T-helper 1 cell (primary cell): Measurements from ENCODE around the gene NTM.

Experiments
- DNase-seq, 5 donors: peaks; one replicate each; pipeline ENCODE4 v3.0.0-alpha.2; 2012 to 2020

NTM gene

DNA sequence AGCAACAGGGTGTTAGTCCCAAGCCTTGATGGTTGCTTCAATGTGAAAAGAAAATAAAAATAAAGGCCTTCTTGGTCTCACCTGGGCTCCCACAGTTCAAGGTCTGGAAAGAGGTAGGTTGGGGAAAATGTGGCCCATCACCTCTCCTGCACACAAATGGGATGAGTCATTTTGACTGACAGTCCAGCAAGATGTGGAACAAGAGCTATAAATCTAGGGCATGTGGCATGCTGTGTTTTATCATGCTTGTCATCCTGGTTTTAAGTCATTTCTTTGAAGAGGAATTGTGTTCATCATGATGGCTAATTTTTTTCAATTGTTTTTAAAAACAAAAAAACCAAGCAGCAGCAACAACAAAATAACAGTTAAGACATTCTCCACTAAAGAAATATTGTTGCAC, 503.7 kb downstream of the NTM start:
- no peak for DNase-seq

DNA sequence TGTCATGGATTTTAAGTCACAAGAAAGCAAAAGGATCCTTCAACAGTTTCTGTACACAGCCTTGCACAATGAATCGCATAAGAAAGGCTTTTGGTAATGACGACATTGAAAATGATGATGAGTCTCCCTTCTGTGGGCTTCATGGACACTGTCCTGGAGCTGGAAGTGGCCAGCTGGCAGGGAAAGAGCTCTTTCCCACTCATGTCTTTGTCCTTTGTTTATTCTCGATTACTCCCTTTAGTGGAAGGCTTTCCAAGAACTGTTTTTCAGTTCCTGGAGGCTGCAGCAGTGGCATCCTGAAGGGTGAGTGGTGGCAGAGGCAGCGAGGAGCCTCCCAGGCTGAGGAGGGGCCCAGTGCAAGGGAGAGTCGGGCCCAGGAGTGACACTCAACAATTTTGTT, 505.2 kb downstream of the NTM start:
- DNase-seq = no peak

DNA sequence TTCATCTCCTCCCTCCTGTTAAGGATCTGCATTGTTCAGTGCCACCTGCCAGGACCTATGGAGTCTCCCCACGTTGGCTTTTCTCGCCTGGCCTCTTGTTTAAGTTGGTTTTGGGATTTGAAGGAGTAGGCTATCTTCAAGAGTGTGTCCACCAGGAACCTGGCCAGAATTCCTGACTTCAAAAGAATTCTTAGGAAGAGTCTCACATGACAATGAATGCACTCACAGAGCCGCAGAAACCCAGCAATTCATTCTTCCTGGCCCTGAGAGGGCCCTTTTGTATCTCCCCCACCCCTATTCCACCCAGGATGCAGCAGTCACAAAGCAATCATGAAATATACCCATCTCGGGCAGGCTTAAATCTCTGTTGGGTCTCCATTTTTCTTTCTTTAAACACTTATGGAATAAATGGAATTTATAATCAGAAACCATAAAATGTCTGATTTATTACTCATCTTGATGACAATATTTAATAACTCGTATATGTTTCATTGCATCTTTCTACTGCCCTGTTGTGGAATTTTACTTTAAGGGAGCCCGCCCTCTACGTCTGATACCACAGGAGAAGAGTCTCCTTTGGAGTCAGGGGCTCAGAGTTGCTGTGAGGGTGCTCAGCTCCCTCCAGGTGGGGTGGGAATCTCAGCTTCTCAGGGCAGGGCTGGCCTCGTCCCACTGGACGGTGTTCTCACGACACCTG, 507.0 kb downstream of the NTM start:
- DNase-seq = no peak

DNA sequence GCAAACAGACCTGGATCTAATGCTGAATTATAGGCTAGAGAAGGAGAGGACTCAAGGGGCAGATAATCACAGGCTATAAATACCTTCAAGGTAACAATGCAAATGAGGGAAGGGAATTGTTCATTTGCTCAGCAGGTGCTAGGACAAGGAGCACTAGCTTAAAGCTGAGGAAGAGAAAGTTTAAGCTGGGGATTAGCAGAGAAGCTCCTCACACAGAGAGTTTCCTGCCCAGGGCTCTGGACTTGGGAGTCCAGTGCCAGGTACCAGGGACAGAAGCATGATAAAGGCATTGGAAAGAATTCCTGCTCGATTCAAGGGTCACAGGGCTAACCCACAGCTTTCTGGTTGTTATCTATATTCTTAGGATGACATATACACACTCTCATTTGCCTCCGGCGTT, 509.9 kb downstream of the NTM start:
- no peak for DNase-seq

DNA sequence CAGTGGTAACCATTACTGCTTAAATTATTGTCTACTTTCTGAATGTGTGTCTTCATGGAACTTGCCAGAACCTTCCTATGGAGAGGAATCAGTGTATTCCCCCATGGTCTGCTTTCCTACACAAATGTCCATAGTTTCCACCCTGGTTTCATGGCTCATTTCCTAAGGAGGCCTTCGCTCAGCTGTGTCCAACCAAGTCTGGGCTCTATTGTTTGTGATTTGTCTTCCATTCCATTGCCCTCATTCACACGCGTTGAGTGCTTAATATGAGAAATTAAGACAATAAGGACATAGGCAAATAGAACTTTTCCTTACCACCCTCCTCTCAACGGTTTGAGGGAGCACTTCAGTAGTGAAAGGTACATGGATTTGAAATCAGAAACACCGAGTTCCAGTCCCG, 510.6 kb downstream of the NTM start:
- DNase-seq = no peak

DNA sequence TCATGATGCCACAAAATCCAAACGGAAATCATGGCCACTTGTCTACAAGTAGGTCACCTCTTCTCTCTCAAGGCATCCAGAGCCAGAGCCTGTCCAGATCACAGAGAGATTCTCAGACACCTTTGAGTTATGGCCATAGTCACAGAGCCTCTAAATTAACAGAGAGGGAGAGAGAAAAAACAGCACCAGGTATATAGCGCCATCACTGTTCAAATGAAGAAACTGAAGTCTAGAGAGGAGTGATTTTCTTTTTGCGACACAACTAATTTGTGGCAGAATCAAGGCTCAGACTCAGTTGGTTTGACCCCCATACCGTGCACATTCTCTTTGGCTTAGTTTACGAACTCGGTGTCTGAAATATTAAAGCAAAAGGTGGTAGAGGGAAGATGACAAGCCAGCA, 512.9 kb downstream of the NTM start:
- no peak for DNase-seq

DNA sequence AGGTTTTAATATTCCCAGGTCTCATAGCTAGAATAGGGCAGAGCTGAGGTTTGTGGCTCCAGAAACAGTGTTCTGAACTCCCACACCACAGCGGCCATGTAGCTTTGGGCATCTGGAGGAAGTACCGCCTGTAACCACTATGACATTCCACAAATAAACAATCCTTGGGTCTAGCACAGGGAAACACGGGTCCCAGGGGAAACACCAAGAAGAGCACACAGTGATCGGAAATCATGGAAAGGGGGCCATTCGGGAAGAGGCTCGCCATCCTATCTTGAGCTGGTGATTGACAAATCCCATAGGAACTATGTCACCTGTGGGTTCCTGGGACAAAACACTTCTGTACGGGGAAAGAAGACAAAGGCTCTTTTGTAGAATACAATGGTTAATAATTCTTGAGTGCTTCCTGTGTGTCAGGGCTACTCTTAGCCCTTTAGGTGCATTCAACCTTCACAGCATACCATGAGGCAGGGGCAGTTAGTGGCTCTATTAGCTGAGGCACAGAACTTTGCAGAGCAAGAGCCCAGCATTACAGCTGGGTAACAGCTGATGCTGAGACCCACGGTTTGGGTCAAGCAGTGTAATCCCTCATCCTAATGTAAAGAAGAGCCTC, 514.2 kb downstream of the NTM start:
- no peak for DNase-seq

DNA sequence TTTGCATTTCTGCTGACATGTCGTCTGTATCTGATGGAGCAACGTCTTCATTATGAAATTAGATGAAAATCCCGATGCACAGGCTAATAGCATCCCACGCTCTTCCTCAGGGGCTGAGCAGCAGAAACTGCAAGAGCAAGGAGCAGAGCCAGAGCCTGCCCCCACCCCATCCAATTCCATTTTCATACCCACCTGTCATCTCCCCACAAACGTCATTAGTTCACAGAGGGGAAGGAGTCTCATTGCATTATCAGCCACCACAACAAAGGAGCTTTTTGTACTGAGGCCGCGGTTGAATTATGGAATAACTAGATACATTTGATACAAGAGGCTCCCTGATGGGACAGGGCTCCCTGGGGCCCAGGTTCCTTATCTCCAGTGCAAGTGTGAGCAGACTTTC, 515.0 kb downstream of the NTM start:
- DNase-seq = no peak

DNA sequence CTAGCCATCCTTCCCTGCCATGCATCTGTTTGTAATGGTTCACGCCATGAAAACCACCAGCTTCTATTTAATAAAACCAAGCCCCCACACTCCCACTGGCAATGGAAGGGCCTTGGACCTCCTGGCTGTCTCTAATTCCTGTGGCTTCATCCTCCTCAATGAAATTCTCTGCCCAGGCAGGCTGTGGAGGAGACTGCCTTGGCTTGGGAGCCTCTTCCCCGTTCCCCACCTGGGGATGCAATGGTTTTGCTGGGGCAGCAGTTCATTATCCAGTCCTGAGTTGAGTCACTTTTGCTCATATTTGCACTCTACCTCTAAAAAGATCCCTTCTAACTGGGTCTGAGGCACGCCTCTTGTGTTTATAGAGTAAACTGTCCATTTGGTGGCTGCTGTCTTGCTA, 515.8 kb downstream of the NTM start:
- DNase-seq = no peak

DNA sequence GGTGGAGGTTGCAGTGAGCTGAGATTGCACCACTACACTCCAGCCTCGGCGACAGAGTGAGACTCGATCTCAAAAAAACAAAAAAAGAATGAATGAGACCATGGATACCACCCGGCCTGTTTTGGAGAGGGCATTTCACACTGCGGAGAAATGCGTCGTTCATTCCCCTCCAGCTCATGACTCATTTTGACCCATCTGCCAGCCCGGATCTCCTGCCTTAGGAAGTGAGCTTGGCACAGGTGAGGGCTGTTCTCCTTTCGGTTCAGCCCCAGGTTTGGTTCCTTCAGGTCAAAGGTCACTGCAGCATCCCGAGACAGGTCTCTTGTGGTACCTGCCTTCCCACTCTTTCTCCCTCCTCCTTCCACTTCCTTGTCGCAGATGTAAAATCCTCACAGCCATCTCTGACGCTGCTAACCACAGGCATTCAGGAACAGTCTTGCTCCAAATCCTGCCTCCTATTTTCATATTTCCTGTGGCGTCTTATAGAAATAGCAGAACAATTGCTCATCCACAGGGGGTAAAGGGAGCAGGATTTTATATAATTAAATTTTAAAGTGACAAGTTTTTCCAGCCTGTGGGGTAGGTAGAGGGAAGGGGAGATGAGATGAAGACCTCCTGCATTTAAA, 517.9 kb downstream of the NTM start:
- DNase-seq = no peak

DNA sequence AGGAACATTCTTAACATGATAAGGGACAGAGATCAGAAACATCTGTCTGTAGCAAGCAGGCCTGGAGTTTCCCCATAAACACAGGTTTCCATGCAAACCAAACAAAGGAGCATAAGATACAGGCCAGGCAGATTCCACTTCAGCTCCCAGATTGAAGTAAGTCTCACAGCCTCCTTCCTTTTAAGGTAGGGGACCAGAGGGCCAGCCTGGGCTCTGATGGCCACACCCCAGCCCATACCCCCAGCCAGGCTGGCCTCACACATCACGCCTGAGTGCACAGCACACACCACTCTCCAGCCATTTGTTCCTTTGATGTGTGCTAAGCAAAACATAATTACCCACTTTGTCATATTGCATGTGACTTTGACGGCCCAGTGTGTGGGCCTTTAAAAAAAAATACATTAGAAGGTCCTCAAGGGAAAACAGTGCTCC, 518.7 kb downstream of the NTM start:
- no peak for DNase-seq

DNA sequence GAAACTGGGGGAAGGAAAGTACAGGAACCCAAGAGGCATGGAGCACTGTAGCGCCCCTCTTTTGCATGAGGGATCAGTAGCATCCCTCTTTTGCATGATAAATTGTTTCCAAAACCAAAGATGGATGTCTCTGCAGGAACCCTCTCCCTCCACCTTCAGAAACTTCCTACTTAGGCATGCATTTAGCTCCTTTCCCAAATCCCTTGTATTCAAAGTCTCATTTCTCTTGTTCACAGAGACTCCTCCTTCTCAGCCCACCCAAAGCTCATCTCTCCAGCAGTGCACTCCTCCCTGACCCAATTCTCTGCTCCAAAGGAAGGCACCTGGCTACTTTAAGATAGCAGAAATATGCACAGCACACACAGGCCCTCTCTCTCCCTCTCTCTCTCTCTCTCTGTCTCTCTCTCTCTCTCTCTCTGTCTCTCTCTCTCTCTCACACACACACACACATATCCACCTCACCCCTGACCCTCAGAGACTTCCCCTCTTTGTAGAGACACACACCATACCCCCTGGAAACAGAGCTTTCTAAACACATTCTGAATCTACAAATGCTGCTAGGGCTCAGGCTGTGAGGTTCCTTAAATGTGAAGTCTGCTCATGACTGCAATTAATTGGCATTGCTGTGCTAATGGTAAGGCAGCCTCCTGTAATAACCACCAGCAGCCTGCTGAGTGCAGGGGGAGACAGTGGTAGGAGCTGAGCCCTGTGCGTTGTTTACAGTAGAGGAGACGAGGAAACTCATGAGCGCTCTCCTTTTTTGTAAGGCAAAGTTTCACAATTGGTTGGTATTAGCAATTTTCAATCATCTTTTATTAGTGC, 519.6 kb downstream of the NTM start:
- no peak for DNase-seq

DNA sequence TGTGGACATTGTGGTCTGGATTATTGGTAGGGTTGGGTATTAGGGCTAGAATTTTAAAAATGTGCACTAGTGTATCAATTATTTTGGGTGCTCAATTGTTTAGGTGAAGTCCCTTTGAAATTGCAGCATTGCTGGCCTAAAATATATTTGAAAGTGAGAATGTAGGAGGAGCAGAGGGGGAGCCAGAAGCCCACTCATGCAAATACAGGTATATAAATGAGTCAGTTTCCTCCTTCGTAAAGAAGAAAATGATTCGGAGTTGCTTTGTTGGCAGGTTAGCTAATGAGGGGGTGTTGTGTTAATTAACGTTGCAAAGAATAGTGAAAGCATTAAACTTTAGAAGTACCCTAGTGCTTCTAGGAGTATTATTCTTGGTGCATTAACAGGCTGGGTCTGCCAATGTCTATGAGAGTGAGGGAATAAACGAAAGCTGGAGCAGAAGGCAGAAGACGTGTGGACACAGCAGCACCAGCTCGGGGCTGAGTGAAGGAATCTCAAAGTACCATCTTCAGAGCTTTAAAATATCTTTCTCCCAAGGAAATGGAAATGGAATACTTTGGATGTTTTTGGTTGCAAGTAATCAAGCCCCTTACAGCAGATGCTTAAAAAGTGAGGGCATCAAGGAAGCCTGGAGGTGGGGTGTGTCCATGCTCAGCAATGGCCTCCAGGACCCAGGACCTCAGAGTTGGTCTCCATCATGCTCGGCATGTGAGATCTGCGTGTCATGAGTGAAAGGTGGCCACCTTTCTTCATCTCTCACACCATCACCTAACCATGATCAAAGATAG, 522.9 kb downstream of the NTM start:
- DNase-seq = no peak

DNA sequence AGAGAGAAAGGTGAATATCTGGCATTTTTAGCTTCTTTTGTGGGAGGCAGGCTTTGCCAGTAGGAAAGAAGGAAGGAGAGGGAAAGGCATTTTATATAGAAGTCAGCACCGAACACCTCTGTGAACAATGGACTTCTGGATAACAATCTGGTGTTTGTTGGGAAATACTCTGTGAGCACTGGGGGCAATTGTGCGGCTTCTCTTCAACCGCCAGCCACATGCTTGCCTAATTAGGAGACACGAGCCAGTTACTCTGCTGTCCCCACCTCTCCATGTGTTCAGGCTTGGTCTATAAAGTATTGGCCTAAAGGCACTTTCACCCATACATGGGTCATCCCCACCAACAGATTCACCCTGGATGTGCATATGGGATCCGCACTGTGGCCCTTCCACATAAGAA, 523.6 kb downstream of the NTM start:
- no peak for DNase-seq

DNA sequence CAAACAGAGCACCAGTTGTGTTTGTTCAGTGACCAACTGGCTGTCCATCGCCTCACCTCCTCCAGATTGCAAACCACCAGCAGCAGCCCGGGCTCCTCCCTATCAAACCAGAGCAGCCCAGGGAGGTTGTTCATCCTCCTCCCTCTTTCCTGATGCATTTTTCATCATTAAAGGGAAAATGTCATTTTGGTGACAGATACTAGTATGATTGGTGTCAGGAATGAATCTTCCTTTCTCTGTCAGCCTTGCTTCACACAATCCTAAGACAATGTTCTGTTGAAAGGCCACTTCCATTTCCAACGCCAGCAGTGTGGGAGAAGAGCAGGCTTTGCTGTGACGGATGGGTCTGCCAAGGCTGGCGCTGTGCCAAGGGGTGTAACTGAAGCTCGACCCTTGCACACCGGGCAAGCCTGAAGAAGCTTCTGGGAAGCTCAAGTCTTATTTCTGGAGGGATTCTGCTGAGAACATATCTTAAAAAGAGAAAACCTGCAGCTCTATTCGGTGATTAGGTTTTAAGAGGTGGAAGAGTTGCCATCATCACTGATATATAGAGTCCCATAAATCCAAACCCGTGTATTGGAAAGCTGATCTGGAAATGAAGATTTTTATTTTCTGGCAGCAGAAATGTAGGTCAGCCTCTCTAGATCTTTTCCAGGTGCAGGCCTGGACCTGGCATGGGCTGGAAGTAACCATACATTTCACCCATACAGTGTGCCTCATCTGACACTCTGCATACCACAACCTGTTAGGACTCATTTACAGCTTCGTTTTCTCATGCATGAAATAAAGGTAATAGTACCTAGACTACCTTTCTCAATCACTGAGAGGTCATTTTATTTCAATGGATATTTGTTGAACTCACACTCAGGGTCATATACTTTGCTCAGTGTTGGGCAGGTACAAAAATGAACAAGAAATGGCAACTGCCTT, 524.5 kb downstream of the NTM start:
- no peak for DNase-seq

DNA sequence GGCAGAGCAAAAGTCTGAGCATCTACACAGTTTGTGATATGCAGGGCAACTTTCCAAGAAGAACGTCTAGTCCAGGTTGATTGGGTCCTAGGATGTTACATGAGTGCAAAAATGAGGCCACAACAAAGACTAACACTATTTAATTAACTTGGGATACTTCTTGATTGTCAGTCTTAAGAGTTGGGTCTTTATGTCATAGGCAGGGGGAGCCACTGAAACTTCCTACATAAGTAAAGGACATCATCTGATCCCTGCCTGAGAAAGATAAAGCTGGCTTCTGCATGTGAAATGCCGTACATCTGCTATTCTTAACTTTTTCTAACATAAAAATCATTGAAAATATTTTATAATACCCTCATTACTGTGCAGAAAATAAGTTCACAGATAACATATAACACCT, 525.5 kb downstream of the NTM start:
- DNase-seq = no peak

DNA sequence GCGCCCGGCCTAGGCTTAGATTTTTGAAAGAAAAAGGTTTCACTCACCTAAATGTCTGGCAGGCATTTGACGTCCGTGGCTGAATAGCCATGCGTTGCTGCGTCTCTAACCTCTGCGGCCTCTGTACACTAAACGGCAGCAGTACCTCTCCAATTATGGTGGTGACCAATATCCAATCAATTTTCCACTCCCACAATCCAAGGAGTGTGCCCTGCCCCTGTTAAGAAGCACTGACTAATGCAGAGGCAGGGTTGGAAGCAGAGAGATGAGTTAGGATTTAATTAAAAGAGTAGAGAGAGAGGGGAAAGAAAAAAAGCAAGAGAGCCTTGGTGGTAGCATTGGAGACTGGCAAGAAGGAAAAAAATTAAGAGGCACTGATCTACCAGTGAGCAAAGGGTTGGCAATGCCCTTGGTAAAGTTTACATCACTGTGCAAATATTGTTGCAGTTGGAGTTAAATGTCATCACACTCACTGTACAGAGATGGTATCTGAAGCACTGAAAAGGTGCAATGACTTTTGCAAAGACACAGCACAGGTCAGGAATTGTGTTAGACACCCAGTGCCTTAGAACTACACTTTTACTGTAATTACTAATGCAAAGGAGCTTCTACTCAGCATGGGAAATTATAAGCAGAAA, 526.7 kb downstream of the NTM start:
- no peak for DNase-seq

DNA sequence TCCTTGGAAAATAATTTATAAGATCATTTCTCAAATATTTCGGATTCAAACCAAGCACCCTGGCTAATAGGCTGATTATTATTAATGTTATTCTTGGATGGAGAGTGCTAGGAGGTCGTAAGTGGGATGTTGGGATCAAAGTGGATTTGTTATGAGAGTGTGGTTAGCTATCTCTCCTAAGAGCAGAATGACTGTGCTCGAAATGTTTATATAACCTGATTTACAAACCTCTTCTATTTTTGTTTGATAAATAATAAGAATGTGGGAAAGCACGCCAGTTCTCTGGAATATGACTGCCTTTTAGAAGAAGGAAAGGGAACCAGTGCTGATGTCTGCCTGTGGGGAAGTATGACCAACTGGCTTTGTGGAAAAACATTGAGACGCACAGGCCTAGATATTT, 527.5 kb downstream of the NTM start:
- DNase-seq = no peak

DNA sequence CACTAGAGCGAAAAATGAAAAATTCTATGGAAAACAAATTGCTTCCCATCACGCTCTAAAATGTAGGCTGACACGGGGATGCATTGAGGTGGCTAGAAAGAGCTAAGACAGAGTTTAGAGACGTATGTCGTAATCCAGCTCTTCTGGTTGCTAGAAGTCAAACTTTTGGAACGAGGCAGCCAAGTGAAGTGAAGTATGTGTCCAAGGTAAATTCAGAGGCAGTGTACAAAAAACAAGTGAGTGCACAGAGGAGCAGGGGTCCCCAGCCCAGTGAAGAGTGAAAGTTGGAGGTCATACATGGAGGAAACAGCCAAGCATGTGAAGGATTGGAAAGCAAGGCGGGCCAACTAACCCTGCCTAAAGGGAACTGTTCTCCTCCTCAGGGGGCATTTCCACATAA, 528.5 kb downstream of the NTM start:
- no peak for DNase-seq

DNA sequence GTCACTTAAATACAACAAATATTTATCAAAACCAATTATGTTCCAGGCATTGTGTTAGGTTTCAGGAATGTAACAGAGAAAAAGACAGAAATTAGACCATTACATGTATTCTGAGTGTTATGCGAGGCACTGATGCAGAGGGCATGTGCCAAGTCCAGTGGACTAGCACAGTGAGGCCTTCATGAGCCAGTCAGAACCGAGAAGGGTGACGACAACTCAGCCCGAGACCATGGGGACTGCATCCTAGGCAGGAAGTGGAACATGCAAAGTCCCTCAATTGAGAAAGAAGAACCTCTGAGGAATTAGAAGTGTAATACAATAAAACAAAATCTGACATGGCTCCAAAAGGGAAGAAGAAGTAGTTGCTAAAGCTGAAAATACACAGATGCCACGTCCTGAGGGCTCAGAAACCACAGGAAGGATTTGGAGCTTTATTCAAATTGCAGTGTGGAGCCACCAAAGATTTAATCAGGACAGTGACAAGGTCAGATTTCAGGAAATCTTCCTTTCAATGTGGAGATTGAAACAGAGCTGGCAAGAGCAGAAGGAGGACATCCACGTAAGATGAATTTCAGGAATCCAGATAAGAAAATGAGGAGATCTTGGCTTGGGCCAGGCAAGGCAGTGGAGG, 529.6 kb downstream of the NTM start:
- DNase-seq = no peak

DNA sequence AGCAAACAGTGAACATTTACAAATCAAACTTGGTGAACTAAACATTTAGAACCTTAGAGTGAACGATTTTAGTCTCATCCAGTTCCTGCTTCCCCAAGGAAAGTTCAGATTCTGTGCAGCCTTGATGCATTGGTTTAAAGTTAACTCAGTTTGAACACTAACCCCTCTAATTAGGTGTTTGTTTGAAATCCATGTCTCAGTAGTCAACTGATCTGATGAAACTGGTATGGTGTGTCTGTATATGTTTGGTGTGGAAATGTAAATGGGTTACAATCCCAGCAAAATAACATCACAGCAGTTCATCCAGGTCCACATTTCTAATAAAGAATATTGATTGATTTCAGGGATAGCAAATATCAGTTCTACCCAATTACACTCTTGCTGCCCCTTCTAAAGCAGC, 532.0 kb downstream of the NTM start:
- no peak for DNase-seq
